ENCODE results near the gene S100A3.

The S100A3 gene

DNA sequence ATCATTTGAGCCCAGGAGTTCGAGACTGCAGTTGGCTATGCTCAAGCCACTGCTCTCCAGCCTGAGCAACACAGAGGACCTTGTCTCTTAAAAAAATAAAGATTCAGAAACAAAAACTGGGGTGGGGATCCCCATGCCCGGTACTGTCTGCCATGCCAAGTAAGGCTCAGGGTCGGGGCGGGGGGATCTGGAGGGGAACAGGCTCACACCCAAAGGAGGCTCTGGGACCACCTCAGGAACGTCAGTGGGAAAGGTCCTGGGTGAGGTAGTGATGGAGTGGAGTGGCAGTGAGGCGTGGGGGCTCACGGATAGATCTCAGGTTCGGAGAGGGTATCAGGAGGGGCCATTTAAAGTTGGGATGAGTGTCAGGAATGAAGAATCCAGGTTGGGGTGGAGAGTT lies 2.7 kb downstream of the S100A3 start:
- H3K36me3 ChIP-seq (ENCODE audit: insufficient read depth) = no peaks in the 10 kb centered on the region
- H3K9ac ChIP-seq = peak overlapping the region; percentile 62; the same call in 1 of the 2 replicates
- H3K4me1 ChIP-seq (ENCODE audit: low read depth, poor library complexity, severe bottlenecking) = peaks cover 28% of the 10 kb centered on the region
- H4K20me1 ChIP-seq (ENCODE audit: insufficient read depth) = no peaks in the 10 kb centered on the region
- no peaks in the 10 kb centered on the region for H3K27me3 ChIP-seq (ENCODE audit: insufficient read depth, low read depth)
- no peak overlapping the region; the same call in 1 of the 2 replicates for H3K4me2 ChIP-seq
- TF ChIP-seq, protein P1, sequence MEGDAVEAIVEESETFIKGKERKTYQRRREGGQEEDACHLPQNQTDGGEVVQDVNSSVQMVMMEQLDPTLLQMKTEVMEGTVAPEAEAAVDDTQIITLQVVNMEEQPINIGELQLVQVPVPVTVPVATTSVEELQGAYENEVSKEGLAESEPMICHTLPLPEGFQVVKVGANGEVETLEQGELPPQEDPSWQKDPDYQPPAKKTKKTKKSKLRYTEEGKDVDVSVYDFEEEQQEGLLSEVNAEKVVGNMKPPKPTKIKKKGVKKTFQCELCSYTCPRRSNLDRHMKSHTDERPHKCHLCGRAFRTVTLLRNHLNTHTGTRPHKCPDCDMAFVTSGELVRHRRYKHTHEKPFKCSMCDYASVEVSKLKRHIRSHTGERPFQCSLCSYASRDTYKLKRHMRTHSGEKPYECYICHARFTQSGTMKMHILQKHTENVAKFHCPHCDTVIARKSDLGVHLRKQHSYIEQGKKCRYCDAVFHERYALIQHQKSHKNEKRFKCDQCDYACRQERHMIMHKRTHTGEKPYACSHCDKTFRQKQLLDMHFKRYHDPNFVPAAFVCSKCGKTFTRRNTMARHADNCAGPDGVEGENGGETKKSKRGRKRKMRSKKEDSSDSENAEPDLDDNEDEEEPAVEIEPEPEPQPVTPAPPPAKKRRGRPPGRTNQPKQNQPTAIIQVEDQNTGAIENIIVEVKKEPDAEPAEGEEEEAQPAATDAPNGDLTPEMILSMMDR (conservative IDR thresholded peaks at IDR 0.05; ENCODE audit: low read depth, low read length) = no peak
- H2AFZ ChIP-seq (ENCODE audit: low read depth) = peak overlapping the region; percentile 95; the same call in 1 of the 2 replicates
- no peaks in the 10 kb centered on the region for H3K79me2 ChIP-seq (ENCODE audit: insufficient read depth, low read depth)
- no peak overlapping the region for H3K4me3 ChIP-seq (IDR thresholded peaks at IDR 0.05; ENCODE audit: insufficient read depth, low read depth, low read length)
- H3K27ac ChIP-seq = peak overlapping the region; percentile 68; the same call in 1 of the 2 replicates

DNA sequence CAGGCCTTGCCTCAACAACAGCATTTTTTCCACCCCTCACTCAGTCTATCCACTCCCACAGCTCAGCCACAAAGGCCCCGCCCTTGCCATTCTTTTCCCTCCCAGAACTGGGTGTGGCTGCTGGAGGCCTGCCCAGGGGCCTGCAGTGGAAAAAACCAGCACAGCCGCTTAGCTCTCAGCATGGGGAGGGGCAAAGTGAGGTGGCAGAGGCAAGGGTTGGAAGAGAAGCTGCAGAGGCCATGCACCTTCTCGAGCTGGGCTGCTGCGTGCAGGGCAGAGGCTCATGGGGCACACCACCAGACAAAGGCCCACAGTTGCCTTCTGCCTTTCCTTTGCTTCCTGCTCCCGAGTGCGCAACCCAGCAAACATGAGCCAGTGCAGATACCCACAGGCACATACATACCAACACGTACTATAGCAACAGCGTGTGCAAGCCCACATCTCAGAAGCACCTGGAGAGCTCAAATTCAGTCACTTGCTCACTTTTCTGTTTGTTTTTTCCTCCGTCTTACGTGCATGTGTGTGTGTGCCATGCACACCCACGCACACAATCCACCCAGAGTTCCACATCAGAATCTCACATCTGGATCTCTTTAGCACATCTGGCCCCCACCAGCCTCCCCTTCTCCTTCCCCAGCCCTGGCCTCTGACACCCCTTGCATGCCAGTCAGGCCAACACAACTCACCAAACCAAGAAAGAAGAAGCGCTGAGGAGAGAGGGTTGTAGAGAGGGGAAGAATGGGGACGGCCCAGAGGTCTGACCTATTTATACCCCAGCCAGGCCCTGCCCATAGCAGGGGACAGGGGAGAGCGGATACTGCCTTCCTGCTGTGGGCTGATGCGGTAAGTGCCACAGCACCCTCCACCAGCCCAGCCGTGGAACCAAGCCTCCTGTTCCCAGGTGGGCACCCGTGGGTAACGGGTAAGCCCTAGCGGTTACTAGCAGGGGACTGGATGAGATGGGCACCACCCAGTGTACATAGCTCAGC lies 3.7 kb downstream of the S100A3 start, which contains the start of gene S100A4:
S100A4 (minus strand) TSS at position 740 of the 989 bp plus-strand sequence. CDS start 1,012 bp downstream, outside the sequence.
- Histone ChIP-seq H3K4me3 (IDR thresholded peaks at IDR 0.05; ENCODE audit: insufficient read depth, low read depth, low read length) (peak within 1 kb of the TSS; percentile 95), H2AFZ (ENCODE audit: low read depth) (peak within 1 kb of the TSS; percentile 95), H3K36me3 (ENCODE audit: insufficient read depth) (no peaks in the 10 kb centered on the region), H3K9ac (peak within 1 kb of the TSS; percentile 62), H4K20me1 (ENCODE audit: insufficient read depth) (no peaks in the 10 kb centered on the region), H3K27me3 (ENCODE audit: insufficient read depth, low read depth) (no peaks in the 10 kb centered on the region), H3K27ac (peak within 1 kb of the TSS; percentile 68), H3K79me2 (ENCODE audit: insufficient read depth, low read depth) (no peaks in the 10 kb centered on the region), H3K4me1 (ENCODE audit: low read depth, poor library complexity, severe bottlenecking) (peaks cover 28% of the 10 kb centered on the region), H3K4me2 (peak within 1 kb of the TSS; percentile 85)
- TF ChIP-seq, protein P1 (conservative IDR thresholded peaks at IDR 0.05; ENCODE audit: low read depth, low read length) = no peak

DNA sequence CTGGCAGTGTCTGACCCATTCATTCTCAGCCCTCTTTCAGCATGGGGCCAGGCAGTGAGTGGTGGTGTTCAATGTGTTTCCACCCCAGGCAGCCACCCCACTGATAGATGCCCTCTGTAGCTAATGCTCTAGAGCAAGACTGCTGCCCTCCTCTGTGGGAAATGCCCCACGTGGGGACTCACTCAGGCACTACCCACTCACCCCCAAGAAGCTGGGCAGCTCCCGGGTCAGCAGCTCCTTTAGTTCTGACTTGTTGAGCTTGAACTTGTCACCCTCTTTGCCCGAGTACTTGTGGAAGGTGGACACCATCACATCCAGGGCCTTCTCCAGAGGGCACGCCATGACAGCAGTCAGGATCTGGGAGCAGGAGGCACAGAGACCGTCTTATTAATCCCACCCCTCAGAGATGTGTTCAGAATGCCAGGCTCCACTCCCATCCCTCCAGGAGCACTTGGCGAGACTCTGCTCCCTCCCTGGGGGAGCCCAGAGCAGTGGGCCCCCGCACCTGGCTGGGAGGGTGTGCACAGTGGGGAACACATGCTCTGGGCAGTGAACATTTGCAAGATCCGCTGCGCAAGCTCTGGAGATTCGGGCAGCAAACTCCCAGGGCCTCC lies 4.5 kb downstream of the S100A3 start:
- Histone ChIP-seq H3K4me1 (ENCODE audit: low read depth, poor library complexity, severe bottlenecking) (peaks cover 28% of the 10 kb centered on the region), H3K4me2 (peak overlapping the region; percentile 85)

DNA sequence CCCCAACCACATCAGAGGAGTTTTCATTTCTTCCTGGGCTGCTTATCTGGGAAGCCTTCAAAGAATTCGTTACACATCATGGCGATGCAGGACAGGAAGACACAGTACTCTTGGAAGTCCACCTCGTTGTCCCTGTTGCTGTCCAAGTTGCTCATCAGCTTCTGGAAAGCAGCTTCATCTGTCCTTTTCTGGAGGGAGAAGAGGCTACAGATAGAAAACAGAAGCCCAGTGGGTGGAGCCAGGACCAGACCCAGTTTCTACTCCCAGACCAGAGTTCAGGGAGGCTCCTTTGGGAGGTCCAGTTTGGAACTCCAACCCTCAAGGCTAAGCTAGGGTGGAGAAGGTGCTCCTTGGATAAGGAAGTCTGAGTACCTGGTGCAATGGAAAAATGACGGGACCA lies 5.3 kb downstream of the S100A3 start:
- H3K79me2 ChIP-seq (ENCODE audit: insufficient read depth, low read depth) = no peaks in the 10 kb centered on the region
- no peaks in the 10 kb centered on the region for H3K27me3 ChIP-seq (ENCODE audit: insufficient read depth, low read depth)
- no peaks in the 10 kb centered on the region for H3K36me3 ChIP-seq (ENCODE audit: insufficient read depth)
- H3K9ac ChIP-seq = no peak overlapping the region
- TF ChIP-seq, protein P1 (conservative IDR thresholded peaks at IDR 0.05; ENCODE audit: low read depth, low read length) = no peak
- H3K4me1 ChIP-seq (ENCODE audit: low read depth, poor library complexity, severe bottlenecking) = peaks cover 28% of the 10 kb centered on the region
- H3K27ac ChIP-seq = no peak overlapping the region
- H3K4me3 ChIP-seq (IDR thresholded peaks at IDR 0.05; ENCODE audit: insufficient read depth, low read depth, low read length) = no peak overlapping the region
- no peaks in the 10 kb centered on the region for H4K20me1 ChIP-seq (ENCODE audit: insufficient read depth)
- H2AFZ ChIP-seq (ENCODE audit: low read depth) = no peak overlapping the region
- no peak overlapping the region for H3K4me2 ChIP-seq

More for the DNA sequence above, 4.5 kb downstream of the S100A3 start:
- H3K27me3 ChIP-seq (ENCODE audit: insufficient read depth, low read depth) = no peaks in the 10 kb centered on the region
- peak overlapping the region; percentile 68 for H3K27ac ChIP-seq
- H4K20me1 ChIP-seq (ENCODE audit: insufficient read depth) = no peaks in the 10 kb centered on the region
- H3K36me3 ChIP-seq (ENCODE audit: insufficient read depth) = no peaks in the 10 kb centered on the region
- peak overlapping the region; percentile 95 for H2AFZ ChIP-seq (ENCODE audit: low read depth)
- H3K79me2 ChIP-seq (ENCODE audit: insufficient read depth, low read depth) = no peaks in the 10 kb centered on the region
- H3K9ac ChIP-seq = peak overlapping the region; percentile 62
- H3K4me3 ChIP-seq (IDR thresholded peaks at IDR 0.05; ENCODE audit: insufficient read depth, low read depth, low read length) = peak overlapping the region; percentile 95
- TF ChIP-seq, protein P1 (conservative IDR thresholded peaks at IDR 0.05; ENCODE audit: low read depth, low read length) = no peak

Measured in KMS-11 (cell line).